HL-60 (cell line): ENCODE measurements around the gene UNC13D.
A peak's percentile ranks its signal among the peaks of the same experiment; 100 is the strongest.

Source experiments
- DNase-seq, 2 experiments: peaks; one replicate each; pipeline ENCODE4 v3.0.0-alpha.2; 2010 to 2020; ENCODE audit warnings: low read depth in 1 of 2, low spot score in 1 of 2
- H3K27ac ChIP-seq: fragments of 250-450 bp; sonication (Bioruptor Pico); replicated peaks from 2 replicates; pipeline ENCODE4 v1.5.1; 2020; ENCODE audit warnings: mild to moderate bottlenecking, moderate library complexity
- H3K27me3 ChIP-seq: fragments of 250-450 bp; sonication (Bioruptor Pico); 2 replicates; pipeline ENCODE4 v1.5.1; 2021; ENCODE audit warnings: mild to moderate bottlenecking, moderate library complexity; ENCODE audit not compliant: insufficient read depth, poor library complexity, severe bottlenecking
- H3K4me3 ChIP-seq: replicated peaks from 2 replicates; pipeline ENCODE4 v1.5.1; 2011; ENCODE audit warnings: mild to moderate bottlenecking, control low read depth, low read length; ENCODE audit not compliant: insufficient read depth
- GABPA ChIP-seq: IDR thresholded peaks from 2 replicates; pipeline ENCODE4 v1.6.1; 2012; ENCODE audit warnings: low read depth
- POLR2AphosphoS5 ChIP-seq: IDR thresholded peaks from 2 replicates; pipeline ENCODE4 v1.6.1; 2012; ENCODE audit warnings: low read depth
- REST ChIP-seq: IDR thresholded peaks from 2 replicates; pipeline ENCODE4 v1.6.1; 2012; ENCODE audit warnings: low read depth; ENCODE audit not compliant: insufficient replicate concordance
- SPI1 ChIP-seq: IDR thresholded peaks from 2 replicates; pipeline ENCODE4 v1.6.1; 2012; ENCODE audit warnings: low read depth, mild to moderate bottlenecking, borderline replicate concordance
- TF ChIP-seq, protein P1 (sequence below): IDR thresholded peaks from one replicate; pipeline ENCODE4 v1.5.1; 2011; ENCODE audit warnings: low read length, control low read depth, inconsistent platforms; ENCODE audit not compliant: insufficient read depth

Gene UNC13D

DNA sequence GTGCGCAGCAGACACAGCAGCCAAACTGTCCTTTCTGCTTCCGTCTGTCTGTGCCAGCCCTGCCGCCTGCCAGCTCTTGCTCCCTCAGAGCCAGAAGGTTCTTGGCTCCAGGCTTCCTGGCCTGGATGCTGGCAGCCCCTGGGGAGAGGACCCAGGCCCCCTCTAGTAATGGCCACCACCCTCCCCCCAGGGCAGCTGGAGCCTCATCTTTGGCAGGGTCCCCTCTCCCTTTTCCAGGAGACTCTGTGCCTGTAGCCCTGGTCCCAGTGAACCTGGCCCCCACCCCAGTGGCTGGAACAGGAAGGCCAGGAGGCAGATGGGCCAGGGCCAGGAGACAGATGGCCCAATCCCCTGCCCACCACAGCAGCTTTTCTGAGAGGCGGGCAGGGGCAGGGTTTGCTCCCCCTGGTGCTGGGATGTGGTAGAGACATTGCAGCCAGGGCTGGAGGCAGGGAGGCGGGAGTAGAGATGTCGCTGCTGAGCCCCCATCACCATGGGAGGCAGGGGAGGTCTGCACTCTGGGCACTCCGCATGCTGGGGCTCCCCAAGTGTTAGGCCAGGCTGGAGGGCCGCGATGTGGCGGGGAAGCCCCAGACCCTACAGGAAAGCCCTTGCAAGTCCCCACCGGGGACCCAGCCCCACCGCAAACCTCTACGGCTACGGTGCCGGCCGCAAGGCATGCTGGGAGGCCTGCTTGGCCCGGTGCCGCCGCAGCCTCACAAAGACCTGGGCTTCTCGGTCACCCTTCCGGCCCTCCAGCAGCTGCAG lies 16.7 kb downstream of the UNC13D start:
- Histone ChIP-seq H3K27me3 (no peaks in the 10 kb centered on the region), H3K27ac (no peak overlapping the region), H3K4me3 (no peak overlapping the region)
- DNase-seq = no peak
- no peak for TF ChIP-seq GABPA
- TF ChIP-seq, protein P1, sequence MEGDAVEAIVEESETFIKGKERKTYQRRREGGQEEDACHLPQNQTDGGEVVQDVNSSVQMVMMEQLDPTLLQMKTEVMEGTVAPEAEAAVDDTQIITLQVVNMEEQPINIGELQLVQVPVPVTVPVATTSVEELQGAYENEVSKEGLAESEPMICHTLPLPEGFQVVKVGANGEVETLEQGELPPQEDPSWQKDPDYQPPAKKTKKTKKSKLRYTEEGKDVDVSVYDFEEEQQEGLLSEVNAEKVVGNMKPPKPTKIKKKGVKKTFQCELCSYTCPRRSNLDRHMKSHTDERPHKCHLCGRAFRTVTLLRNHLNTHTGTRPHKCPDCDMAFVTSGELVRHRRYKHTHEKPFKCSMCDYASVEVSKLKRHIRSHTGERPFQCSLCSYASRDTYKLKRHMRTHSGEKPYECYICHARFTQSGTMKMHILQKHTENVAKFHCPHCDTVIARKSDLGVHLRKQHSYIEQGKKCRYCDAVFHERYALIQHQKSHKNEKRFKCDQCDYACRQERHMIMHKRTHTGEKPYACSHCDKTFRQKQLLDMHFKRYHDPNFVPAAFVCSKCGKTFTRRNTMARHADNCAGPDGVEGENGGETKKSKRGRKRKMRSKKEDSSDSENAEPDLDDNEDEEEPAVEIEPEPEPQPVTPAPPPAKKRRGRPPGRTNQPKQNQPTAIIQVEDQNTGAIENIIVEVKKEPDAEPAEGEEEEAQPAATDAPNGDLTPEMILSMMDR = peak; percentile 12

DNA sequence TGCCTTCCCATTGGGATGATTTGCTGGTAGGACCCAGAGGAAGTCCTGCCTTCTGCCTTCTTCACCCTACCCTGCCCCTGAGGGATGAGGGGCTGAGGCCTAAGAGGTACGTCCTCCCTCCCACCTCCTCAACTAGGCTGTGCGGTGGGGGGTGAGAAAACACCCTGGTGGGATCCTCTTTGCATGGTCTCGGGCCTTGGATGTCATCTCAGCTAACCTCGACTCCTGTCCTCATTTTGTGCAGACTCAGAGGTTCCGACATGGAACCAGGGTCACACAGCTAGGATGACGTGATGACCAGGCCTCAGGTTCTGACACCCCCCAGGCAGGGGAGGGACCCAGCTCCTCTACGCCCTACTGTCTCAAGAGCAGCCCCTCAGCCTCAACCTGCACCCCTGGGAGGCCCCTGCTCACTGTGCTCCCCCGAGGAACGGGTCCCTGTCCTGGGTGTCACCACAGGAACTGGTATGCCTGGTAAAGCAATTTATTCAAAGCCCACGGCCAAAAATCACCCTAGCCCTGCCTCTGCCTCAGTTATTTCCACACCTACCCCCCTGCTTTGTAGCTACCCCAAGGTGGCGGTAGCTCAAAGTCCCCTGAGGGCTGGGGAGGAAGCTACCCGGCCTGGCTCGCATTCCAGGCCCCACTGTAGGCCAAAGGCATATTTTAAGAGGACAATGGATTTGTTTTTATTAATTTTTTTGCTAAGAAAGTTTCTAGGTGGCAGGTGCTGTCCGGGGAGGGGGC lies 17.5 kb downstream of the UNC13D start:
- Histone ChIP-seq H3K27ac (no peak overlapping the region), H3K4me3 (no peak overlapping the region), H3K27me3 (no peaks in the 10 kb centered on the region)
- TF ChIP-seq GABPA (no peak), POLR2AphosphoS5 (0 out of 2 replicates have a peak, but pooled peaks have one; percentile 39)
- DNase-seq = no peak

GRCh38 chr17:75825748-75826370 lies 18.3 kb downstream of the UNC13D start:
- no peak for DNase-seq
- TF ChIP-seq GABPA (no peak), POLR2AphosphoS5 (no peak), REST (no peak), SPI1 (no peak)
- TF ChIP-seq, protein P1 = no peak
- no peak overlapping the region for H3K27ac ChIP-seq

GRCh38 chr17:75825149-75825552 lies 19.1 kb downstream of the UNC13D start:
- no peak overlapping the region for H3K27ac ChIP-seq
- no peaks in the 10 kb centered on the region for H3K27me3 ChIP-seq
- no peak for DNase-seq
- TF ChIP-seq SPI1 (no peak), REST (no peak), GABPA (no peak), POLR2AphosphoS5 (no peak)
- TF ChIP-seq, protein P1 = no peak
- H3K4me3 ChIP-seq = no peak overlapping the region

More at GRCh38 chr17:75825748-75826370, 18.3 kb downstream of the UNC13D start:
- no peaks in the 10 kb centered on the region for H3K27me3 ChIP-seq
- H3K4me3 ChIP-seq = no peak overlapping the region
